Heart left ventricle (tissue), 16 donors: ENCODE measurements around the gene HNRNPAB. TPM values are rescaled to one million over a fixed set of nuclear protein-coding genes. Genes with fewer than 3 reads are reported as not detected.

Experiments used
- ATAC-seq, 4 donors: fragments of 200-7000 bp; cut with Tn5 transposase; one replicate each; pipeline ENCODE4 v1.9.1; 2020 to 2022; ENCODE audit warnings: moderate library complexity in 4 of 4, mild to moderate bottlenecking in 3 of 4, moderate number of reproducible peaks in 1 of 4
- DNase-seq, 5 donors: peaks; one replicate each; pipeline ENCODE4 v3.0.0-alpha.2; 2020
- H3K27ac ChIP-seq, 12 donors: fragments of 200-600 bp; sonication (generic) in 4 of 12; one replicate each; pipeline versions ENCODE4 v1.5.0 to v1.8.0; 2016 to 2022; ENCODE audit warnings: mild to moderate bottlenecking in 2 of 12
- H3K27me3 ChIP-seq, 9 donors: fragments of 200-600 bp; sonication (generic) in 2 of 9; one replicate each; pipeline versions ENCODE4 v1.5.1 to v1.8.0; 2016 to 2022; ENCODE audit warnings: mild to moderate bottlenecking in 3 of 9
- H3K36me3 ChIP-seq, 9 donors: fragments of 200-600 bp; sonication (generic) in 2 of 9; one replicate each; pipeline versions ENCODE4 v1.5.0 to v1.8.0; 2018 to 2022; ENCODE audit warnings: mild to moderate bottlenecking in 2 of 9
- H3K4me1 ChIP-seq, 12 donors: fragments of 200-600 bp; sonication (generic) in 4 of 12; one replicate each; pipeline versions ENCODE4 v1.5.0 to v1.8.0; 2016 to 2022; ENCODE audit warnings: mild to moderate bottlenecking in 3 of 12
- H3K4me3 ChIP-seq, 12 donors: fragments of 200-600 bp; sonication (generic) in 4 of 12; one replicate each; pipeline versions ENCODE4 v1.5.0 to v1.8.0; 2017 to 2022; ENCODE audit warnings: mild to moderate bottlenecking in 9 of 12, moderate library complexity in 4 of 12
- H3K9me3 ChIP-seq, 12 donors: fragments of 200-600 bp; sonication (generic) in 4 of 12; one replicate each; pipeline versions ENCODE4 v1.5.0 to v1.8.0; 2016 to 2022; ENCODE audit warnings: mild to moderate bottlenecking in 1 of 12
- CTCF ChIP-seq, 12 donors: fragments of 200-600 bp; sonication (generic) in 4 of 12; IDR thresholded peaks; one replicate each; pipeline versions ENCODE4 v1.5.0 to v1.8.0; 2018 to 2022; ENCODE audit warnings: antibody characterized with exemption in 12 of 12, mild to moderate bottlenecking in 5 of 12
- POLR2A ChIP-seq, 2 donors: fragments of 450-650 bp; IDR thresholded peaks; one replicate each; pipeline ENCODE4 v1.6.1; 2017; ENCODE audit warnings: antibody characterized with exemption in 2 of 2, mild to moderate bottlenecking in 2 of 2, moderate library complexity in 2 of 2
- WGBS, 4 donors: extraction: QIAGEN DNeasy Blood & Tissue Kit in 2 of 4; methylation state at CpG; one replicate each; pipeline versions ENCODE4 v1.1.5 to v1.1.7; 2013 to 2018; 5-methylcytosine and 5-hydroxymethylcytosine counted together
- intact Hi-C, 10 donors: fragments of 100-400 bp; cut with DNase I; formaldehyde crosslinking; loops; one replicate each; pipeline versions ENCODE4 v1.11.1 to v1.14.2; 2022
- polyA plus RNA-seq, 2 donors: library from polyadenylated mRNA; stranded (reverse); fragments of 200-250 nt; gene quantifications; one replicate each; pipeline ENCODE4 v1.2.3, GENCODE V29; 2013
- total RNA-seq, 9 donors: library from RNA; depleted of rRNA in 2 of 9; stranded (reverse); fragments of >200 nt in 2 of 9; fragmentation: NEBNext Ultra II Directional in 3 of 9; extraction: Animal tissue kit (Norgen Biotek cat#: 25700) in 3 of 9; gene quantifications; one replicate each; pipeline versions ENCODE4 v1.1.0 to v1.2.4, GENCODE V29; 2016 to 2023
- donor health status: ischemic (EF 13 %, LVEDD 7.1; RV severe dilation, severe dysfunction).
- donor health status: healthy with polysubstance abuse.
- donor health status: DM: no; HTN: yes; CAD: no.
- donor health status: DM: no; HTN: no; CAD: no.
- donor health status: ischemic (EF 25% LVEDD 6.9; RV normal size, moderate dysfunction).
- donor health status: ischemic (EF 25% LVEDD 5.7; RV mildly dilated, moderate dysfunction).
- donor health status: healthy.
- donor health status: DM: yes; HTN: yes; CAD: no.
- donor health status: ischemic (EF 35%, LVEDD 5.7; RV mildly dilated, moderate dysfunction).
- donor health status: nonischemic (EF 11% LVEDD 7.7; RV severe dilation, severe dysfunction).
- donor health status: DM: yes; HTN: yes; CAD: no.
- donor health status: PGD.
- donor health status: ischemic (EF 29% LVEDD 5.4; RV normal size, mild dysfunction).
- donor health status: nonischemic (EF 23%, LVEDD 6.1; RV moderate dilation, normal function).

Gene HNRNPAB
- total and polyA plus RNA-seq, 11 donors = 64.2 to 150 (median 86.6) TPM

- ATAC-seq (no peak), DNase-seq (peak in 1 of 5 donors; percentile 7)
- 71 to 80% (median 76%) methylated on average over 8 of the region's 8 CpGs for WGBS, 4 donors
- H3K4me3 ChIP-seq = no peak overlapping the region
- no peaks in the 10 kb centered on the region for H3K9me3 ChIP-seq
- intact Hi-C loops = no loop called here
- no peak for TF ChIP-seq CTCF (IDR thresholded peaks at IDR 0.05)
- TF ChIP-seq POLR2A (IDR thresholded peaks at IDR 0.05) = no peak
- H3K27ac ChIP-seq = no peak overlapping the region
- H3K4me1 ChIP-seq = peaks cover 0 to 35% (median 2%) of the 10 kb centered on the region in 12 donors
- H3K27me3 ChIP-seq = no peaks in the 10 kb centered on the region
- H3K36me3 ChIP-seq = peaks cover 7 to 100% (median 91%) of the 10 kb centered on the region in 9 donors
These were observed 9.4 kb downstream of the HNRNPAB start for GRCh38 chr5:178213748-178214151.

GRCh38 chr5:178214160-178214803, 9.9 kb downstream of the HNRNPAB start:
- H3K4me1 ChIP-seq = peaks cover 0 to 35% (median 2%) of the 10 kb centered on the region in 12 donors
- no peaks in the 10 kb centered on the region for H3K9me3 ChIP-seq
- H3K27me3 ChIP-seq = no peaks in the 10 kb centered on the region
- peaks cover 7 to 100% (median 90%) of the 10 kb centered on the region in 9 donors for H3K36me3 ChIP-seq
- no peak overlapping the region for H3K27ac ChIP-seq
- ATAC-seq = no peak
- TF ChIP-seq CTCF (IDR thresholded peaks at IDR 0.05) = no peak
- TF ChIP-seq POLR2A (IDR thresholded peaks at IDR 0.05) = no peak
- intact Hi-C loops = no loop called here
- 89 to 97% (median 94%) methylated on average over 6 of the region's 6 CpGs for WGBS, 4 donors
- DNase-seq = peak in 1 of 5 donors; percentile 10
- H3K4me3 ChIP-seq = no peak overlapping the region

GRCh38 chr5:178215280-178216002, 11.1 kb downstream of the HNRNPAB start:
- DNase-seq = peak in 1 of 5 donors; percentile 20
- intact Hi-C loops = no loop called here

GRCh38 chr5:178216088-178216534, 11.8 kb downstream of the HNRNPAB start:
- H3K27me3 ChIP-seq = no peaks in the 10 kb centered on the region
- intact Hi-C loops = no loop called here
- H3K4me3 ChIP-seq = no peak overlapping the region
- 89 to 95% (median 90%) methylated on average over 5 of the region's 5 CpGs for WGBS, 4 donors
- TF ChIP-seq POLR2A (IDR thresholded peaks at IDR 0.05) (no peak), CTCF (IDR thresholded peaks at IDR 0.05) (no peak)
- peaks cover 0 to 100% (median 86%) of the 10 kb centered on the region in 9 donors for H3K36me3 ChIP-seq
- no peak for ATAC-seq
- peak in 1 of 5 donors; percentile 0 for DNase-seq
- no peak overlapping the region for H3K27ac ChIP-seq
- H3K9me3 ChIP-seq = no peaks in the 10 kb centered on the region
- peaks cover 0 to 42% (median 2%) of the 10 kb centered on the region in 12 donors for H3K4me1 ChIP-seq

More at GRCh38 chr5:178215280-178216002, 11.1 kb downstream of the HNRNPAB start:
- Histone ChIP-seq H3K27ac (no peak overlapping the region), H3K9me3 (no peaks in the 10 kb centered on the region), H3K4me1 (peaks cover 0 to 35% (median 2%) of the 10 kb centered on the region in 12 donors), H3K4me3 (no peak overlapping the region), H3K27me3 (no peaks in the 10 kb centered on the region), H3K36me3 (peaks cover 4 to 100% (median 87%) of the 10 kb centered on the region in 9 donors)
- TF ChIP-seq POLR2A (IDR thresholded peaks at IDR 0.05) = no peak
- peak in 2 of 4 donors; percentile 18 to 32 for ATAC-seq
- whole genome bisulfite sequencing, 4 donors = 74 to 86% (median 81%) methylated on average over 12 to 13 of the region's 13 CpGs
